ENCODE measurements around the gene POLR1A. TPM values are rescaled to one million over a fixed set of nuclear protein-coding genes. Genes with fewer than 3 reads are reported as not detected.

The POLR1A gene
- total RNA-seq, 4 donors from 2014 or later, result 9.0 to 22.0 (median 15.8) TPM

- TF ChIP-seq, protein P1, sequence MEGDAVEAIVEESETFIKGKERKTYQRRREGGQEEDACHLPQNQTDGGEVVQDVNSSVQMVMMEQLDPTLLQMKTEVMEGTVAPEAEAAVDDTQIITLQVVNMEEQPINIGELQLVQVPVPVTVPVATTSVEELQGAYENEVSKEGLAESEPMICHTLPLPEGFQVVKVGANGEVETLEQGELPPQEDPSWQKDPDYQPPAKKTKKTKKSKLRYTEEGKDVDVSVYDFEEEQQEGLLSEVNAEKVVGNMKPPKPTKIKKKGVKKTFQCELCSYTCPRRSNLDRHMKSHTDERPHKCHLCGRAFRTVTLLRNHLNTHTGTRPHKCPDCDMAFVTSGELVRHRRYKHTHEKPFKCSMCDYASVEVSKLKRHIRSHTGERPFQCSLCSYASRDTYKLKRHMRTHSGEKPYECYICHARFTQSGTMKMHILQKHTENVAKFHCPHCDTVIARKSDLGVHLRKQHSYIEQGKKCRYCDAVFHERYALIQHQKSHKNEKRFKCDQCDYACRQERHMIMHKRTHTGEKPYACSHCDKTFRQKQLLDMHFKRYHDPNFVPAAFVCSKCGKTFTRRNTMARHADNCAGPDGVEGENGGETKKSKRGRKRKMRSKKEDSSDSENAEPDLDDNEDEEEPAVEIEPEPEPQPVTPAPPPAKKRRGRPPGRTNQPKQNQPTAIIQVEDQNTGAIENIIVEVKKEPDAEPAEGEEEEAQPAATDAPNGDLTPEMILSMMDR (IDR thresholded peaks at IDR 0.05; ENCODE audit: low read depth), result no peak
These were observed 48.9 kb downstream of the POLR1A start for GRCh38 chr2:86056590-86057331.

- TF ChIP-seq, protein P1 (IDR thresholded peaks at IDR 0.05; ENCODE audit: low read depth), result no peak
These were observed 50.4 kb downstream of the POLR1A start for GRCh38 chr2:86055314-86055713.

GRCh38 chr2:86054535-86055082 is 51.1 kb downstream of the POLR1A start:
- TF ChIP-seq, protein P1 (IDR thresholded peaks at IDR 0.05; ENCODE audit: low read depth), result no peak

DNA sequence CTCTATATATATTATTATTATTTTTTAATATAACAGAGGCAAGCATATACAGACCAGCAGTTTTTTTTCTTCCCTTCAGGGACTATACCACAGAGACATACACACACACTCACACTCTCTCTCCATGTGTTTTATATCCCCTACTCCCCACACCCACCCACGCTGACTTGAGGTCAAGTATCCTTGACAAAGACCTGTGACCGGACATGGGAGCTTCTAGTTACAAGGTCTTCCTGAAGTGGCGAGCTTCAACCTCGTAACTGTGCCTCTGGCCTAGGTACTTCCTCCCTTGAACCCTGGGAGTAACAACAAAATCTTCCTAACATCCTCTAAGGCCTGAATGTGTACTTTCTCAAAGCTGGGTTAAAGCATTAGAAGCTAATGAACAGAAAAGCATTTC is 52.5 kb downstream of the POLR1A start:
- TF ChIP-seq, protein P1 (IDR thresholded peaks at IDR 0.05; ENCODE audit: low read depth), result no peak

- TF ChIP-seq, protein P1 (IDR thresholded peaks at IDR 0.05; ENCODE audit: low read depth), result no peak
These were observed 53.0 kb downstream of the POLR1A start for GRCh38 chr2:86052676-86053075.

DNA sequence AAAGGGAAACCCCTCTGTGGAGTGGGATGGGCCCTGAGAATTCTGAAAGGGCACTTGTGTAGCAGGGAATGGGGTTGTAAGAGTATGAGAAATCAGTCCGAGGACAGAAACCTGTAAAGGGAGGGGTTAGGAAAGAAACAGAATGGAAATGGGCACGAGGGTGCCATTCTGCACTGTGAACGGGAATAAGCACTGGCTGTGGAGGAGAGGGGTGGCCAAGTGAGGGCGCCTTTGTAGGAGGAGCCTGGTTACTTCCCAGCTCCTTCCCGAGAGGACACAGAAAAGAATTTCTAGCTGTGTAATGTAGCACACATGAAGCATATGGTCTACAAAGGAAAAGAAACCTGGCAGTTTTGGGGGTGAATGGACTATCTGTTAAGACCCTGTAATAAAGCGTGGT is 53.4 kb downstream of the POLR1A start:
- TF ChIP-seq, protein P1 (IDR thresholded peaks at IDR 0.05; ENCODE audit: low read depth), result no peak

DNA sequence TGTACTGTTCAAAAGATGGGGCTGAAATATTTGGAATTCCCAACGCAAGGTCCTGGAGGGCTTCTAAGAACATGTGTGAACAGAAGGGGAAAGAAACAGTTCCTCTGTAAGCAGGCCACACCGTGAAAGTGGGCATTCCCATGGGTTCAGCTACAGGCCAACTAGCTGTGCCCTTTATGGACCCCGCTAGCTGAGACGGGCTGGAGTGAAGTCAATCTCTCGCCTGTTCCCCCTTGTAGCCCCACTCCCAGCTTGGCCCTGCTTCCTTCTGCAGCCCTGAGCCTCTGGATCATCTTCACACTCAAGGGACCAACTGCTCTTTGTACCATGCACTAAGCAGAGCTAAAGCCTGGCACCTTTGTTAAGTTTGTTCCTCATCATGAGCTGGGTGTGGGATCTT is 55.4 kb downstream of the POLR1A start:
- TF ChIP-seq, protein P1 (IDR thresholded peaks at IDR 0.05; ENCODE audit: low read depth), result no peak
